HL-60 (cell line): ENCODE results near the gene TRMT10B.

Experiments
- DNase-seq, 2 experiments: peaks; one replicate each; pipeline ENCODE4 v3.0.0-alpha.2; 2010 to 2020; ENCODE audit warnings: low read depth in 1 of 2, low spot score in 1 of 2
- H3K27ac ChIP-seq: fragments of 250-450 bp; sonication (Bioruptor Pico); replicated peaks from 2 replicates; pipeline ENCODE4 v1.5.1; 2020; ENCODE audit warnings: mild to moderate bottlenecking, moderate library complexity
- H3K27me3 ChIP-seq: fragments of 250-450 bp; sonication (Bioruptor Pico); 2 replicates; pipeline ENCODE4 v1.5.1; 2021; ENCODE audit warnings: mild to moderate bottlenecking, moderate library complexity; ENCODE audit not compliant: insufficient read depth, poor library complexity, severe bottlenecking
- H3K4me3 ChIP-seq: replicated peaks from 2 replicates; pipeline ENCODE4 v1.5.1; 2011; ENCODE audit warnings: mild to moderate bottlenecking, control low read depth, low read length; ENCODE audit not compliant: insufficient read depth
- CTCF ChIP-seq: IDR thresholded peaks from one replicate; pipeline ENCODE4 v1.5.1; 2011; ENCODE audit warnings: low read length, control low read depth, inconsistent platforms; ENCODE audit not compliant: insufficient read depth
- GABPA ChIP-seq: IDR thresholded peaks from 2 replicates; pipeline ENCODE4 v1.6.1; 2012; ENCODE audit warnings: low read depth
- POLR2AphosphoS5 ChIP-seq: IDR thresholded peaks from 2 replicates; pipeline ENCODE4 v1.6.1; 2012; ENCODE audit warnings: low read depth
- SPI1 ChIP-seq: IDR thresholded peaks from 2 replicates; pipeline ENCODE4 v1.6.1; 2012; ENCODE audit warnings: low read depth, mild to moderate bottlenecking, borderline replicate concordance
- TF ChIP-seq, protein P1 (sequence below): IDR thresholded peaks from 2 replicates; pipeline ENCODE4 v1.6.1; 2012; ENCODE audit warnings: low read depth; ENCODE audit not compliant: insufficient replicate concordance

Gene TRMT10B

DNA sequence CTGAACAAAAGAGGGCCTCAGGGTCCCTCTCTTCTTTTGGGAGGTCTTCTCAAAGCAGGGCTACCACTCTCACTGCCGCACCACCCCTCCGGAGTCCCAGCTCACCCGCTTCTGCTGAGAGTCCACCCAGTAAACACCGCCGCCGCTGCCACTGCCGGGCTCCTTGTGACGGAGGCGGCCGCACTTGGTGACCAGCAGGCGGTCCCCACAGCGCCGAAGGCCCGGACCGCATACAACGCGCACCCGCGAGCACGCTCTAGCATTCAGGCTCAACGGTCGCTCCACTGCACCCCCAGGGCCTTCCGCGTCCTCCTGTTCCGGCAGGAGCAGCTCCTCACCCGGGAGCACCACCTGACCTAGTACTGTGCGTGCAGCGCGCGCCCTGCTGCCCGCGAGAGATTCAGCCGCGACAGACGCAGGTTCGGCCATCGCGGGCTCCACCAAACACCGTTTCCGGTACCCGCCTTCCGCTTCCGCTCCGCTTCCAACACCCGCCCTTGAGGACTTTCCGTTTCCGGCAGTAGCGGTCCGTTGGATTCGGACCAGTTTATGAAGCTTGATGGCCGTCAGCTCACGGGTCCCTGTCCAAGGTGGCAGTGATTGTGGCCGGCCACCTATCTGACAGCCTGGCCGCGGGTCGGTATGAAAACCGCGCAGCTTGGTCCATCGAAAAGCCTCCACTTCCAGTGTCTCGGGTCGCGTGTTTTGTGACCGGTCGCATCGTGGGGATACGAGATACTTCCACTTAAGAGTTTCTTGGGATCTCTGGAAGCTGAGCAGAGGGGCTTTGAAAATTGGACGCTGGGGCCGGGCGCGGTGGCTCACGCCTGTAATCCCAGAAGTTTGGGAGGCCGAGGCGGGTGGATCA lies 31.2 kb downstream of the TRMT10B start, which contains the start of gene EXOSC3:
TSS of gene EXOSC3 (minus strand) at position 449 of the 868 bp plus-strand sequence. CDS start at position 429, 20 bp downstream.
- TF ChIP-seq CTCF (no peak), GABPA (peak; percentile 97), POLR2AphosphoS5 (peak; percentile 95), SPI1 (peak; percentile 25; the same call in 1 of the 2 replicates)
- TF ChIP-seq, protein P1, sequence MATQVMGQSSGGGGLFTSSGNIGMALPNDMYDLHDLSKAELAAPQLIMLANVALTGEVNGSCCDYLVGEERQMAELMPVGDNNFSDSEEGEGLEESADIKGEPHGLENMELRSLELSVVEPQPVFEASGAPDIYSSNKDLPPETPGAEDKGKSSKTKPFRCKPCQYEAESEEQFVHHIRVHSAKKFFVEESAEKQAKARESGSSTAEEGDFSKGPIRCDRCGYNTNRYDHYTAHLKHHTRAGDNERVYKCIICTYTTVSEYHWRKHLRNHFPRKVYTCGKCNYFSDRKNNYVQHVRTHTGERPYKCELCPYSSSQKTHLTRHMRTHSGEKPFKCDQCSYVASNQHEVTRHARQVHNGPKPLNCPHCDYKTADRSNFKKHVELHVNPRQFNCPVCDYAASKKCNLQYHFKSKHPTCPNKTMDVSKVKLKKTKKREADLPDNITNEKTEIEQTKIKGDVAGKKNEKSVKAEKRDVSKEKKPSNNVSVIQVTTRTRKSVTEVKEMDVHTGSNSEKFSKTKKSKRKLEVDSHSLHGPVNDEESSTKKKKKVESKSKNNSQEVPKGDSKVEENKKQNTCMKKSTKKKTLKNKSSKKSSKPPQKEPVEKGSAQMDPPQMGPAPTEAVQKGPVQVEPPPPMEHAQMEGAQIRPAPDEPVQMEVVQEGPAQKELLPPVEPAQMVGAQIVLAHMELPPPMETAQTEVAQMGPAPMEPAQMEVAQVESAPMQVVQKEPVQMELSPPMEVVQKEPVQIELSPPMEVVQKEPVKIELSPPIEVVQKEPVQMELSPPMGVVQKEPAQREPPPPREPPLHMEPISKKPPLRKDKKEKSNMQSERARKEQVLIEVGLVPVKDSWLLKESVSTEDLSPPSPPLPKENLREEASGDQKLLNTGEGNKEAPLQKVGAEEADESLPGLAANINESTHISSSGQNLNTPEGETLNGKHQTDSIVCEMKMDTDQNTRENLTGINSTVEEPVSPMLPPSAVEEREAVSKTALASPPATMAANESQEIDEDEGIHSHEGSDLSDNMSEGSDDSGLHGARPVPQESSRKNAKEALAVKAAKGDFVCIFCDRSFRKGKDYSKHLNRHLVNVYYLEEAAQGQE, result peak; percentile 88
- no peaks in the 10 kb centered on the region for H3K27me3 ChIP-seq
- peak within 1 kb of the TSS; percentile 88 for H3K4me3 ChIP-seq
- peak within 1 kb of the TSS; percentile 81 for H3K27ac ChIP-seq
- DNase-seq, result peak; percentile 91 to 94

DNA sequence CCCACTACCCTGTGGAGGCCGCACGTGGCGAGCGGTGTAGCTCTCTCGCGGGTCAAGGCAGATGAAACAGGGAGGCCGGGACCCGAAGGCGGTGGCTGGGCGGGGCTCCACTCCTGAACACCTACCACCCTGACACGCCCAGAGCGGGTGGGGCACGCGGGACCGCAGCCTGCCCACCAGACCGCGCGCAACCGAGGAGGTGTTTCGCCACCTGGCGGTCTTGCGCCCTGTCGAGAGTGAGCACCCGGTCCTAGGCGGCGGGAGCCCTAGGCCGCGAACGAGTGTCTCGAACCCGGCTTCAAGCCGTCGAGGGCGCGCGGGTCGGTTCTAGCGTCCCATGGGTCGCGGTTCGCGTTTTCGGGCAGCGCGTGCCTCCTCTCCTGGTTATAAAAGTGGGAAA lies 33.5 kb downstream of the TRMT10B start:
- DNase-seq, result no peak
- H3K4me3 ChIP-seq, result no peak overlapping the region
- TF ChIP-seq GABPA, result no peak
- TF ChIP-seq CTCF, result no peak
- no peak for TF ChIP-seq SPI1
- TF ChIP-seq, protein P1, result no peak
- H3K27ac ChIP-seq, result peak overlapping the region; percentile 71
- H3K27me3 ChIP-seq, result no peaks in the 10 kb centered on the region

DNA sequence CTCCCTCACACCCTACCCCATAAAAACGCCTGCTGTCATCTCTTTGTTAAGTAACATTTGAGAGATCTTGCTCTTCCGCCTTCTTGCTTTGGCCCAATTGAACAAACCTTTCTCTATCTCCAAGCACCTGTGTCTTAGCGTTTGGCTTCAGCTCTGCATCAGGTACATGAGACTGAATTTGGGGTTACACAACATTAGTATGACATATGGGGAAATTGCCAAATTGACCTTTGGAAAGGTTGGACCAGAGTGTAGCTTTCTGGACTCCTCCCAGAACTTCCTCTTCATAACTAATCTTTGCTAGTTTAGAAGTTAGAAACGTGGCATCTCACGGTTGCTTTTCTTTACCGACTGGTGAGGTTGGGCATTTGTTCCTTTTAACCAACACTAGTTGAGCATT lies 34.7 kb downstream of the TRMT10B start:
- Histone ChIP-seq H3K27me3 (no peaks in the 10 kb centered on the region), H3K27ac (peak overlapping the region; percentile 71), H3K4me3 (no peak overlapping the region)
- peak; percentile 79 to 81 for DNase-seq
- TF ChIP-seq POLR2AphosphoS5, result peak; percentile 32; the same call in 1 of the 2 replicates
- no peak for TF ChIP-seq CTCF
